HG03558 (cell line): Measurements from ENCODE around the gene KIF3A.

Experiments
- ATAC-seq: cut with Tn5 transposase; IDR thresholded peaks from one replicate; pipeline ENCODE4 v1.9.1; 2021; ENCODE audit warnings: moderate number of reproducible peaks; ENCODE audit not compliant: unreplicated experiment; ENCODE audit errors: extremely low read depth

Gene KIF3A

GRCh38 chr5:132736853-132737833, at the start of gene KIF3A:
KIF3A (minus strand) TSS chr5:132737546; CDS start chr5:132737419, 127 bp downstream.
- ATAC-seq: peak; percentile 66

- ATAC-seq: no peak
These were observed 49.7 kb upstream of the KIF3A start for GRCh38 chr5:132787076-132787475.

- ATAC-seq: no peak
These were observed 48.5 kb upstream of the KIF3A start for GRCh38 chr5:132785864-132786263.

- ATAC-seq: no peak
These were observed 48.0 kb upstream of the KIF3A start for GRCh38 chr5:132785365-132785764.

- ATAC-seq: no peak
These were observed 44.8 kb upstream of the KIF3A start for GRCh38 chr5:132782101-132782500.

GRCh38 chr5:132781029-132781428, 43.7 kb upstream of the KIF3A start:
- ATAC-seq: no peak

GRCh38 chr5:132780577-132780976, 43.2 kb upstream of the KIF3A start:
- no peak for ATAC-seq

GRCh38 chr5:132779961-132780360, 42.6 kb upstream of the KIF3A start:
- ATAC-seq: no peak

- ATAC-seq: no peak
These were observed 41.5 kb upstream of the KIF3A start for GRCh38 chr5:132778856-132779255.

GRCh38 chr5:132778129-132778528, 40.8 kb upstream of the KIF3A start:
- no peak for ATAC-seq

GRCh38 chr5:132777209-132778069, 40.1 kb upstream of the KIF3A start, which contains the start of gene SEPTIN8:
SEPTIN8 (minus strand) TSS chr5:132777239; CDS start chr5:132777137, 102 bp downstream.
- ATAC-seq: no peak

- ATAC-seq: no peak
These were observed 39.5 kb upstream of the KIF3A start for GRCh38 chr5:132776938-132777208.

- ATAC-seq: no peak
These were observed 39.0 kb upstream of the KIF3A start for GRCh38 chr5:132776131-132776937.

GRCh38 chr5:132775476-132775961, 38.2 kb upstream of the KIF3A start:
- no peak for ATAC-seq

GRCh38 chr5:132774896-132775295, 37.5 kb upstream of the KIF3A start:
- no peak for ATAC-seq

GRCh38 chr5:132774406-132774805, 37.1 kb upstream of the KIF3A start:
- no peak for ATAC-seq

- ATAC-seq: no peak
These were observed 36.4 kb upstream of the KIF3A start for GRCh38 chr5:132773601-132774355.

GRCh38 chr5:132773114-132773513, 35.8 kb upstream of the KIF3A start:
- ATAC-seq: no peak

GRCh38 chr5:132772291-132773070, 35.1 kb upstream of the KIF3A start:
- ATAC-seq: no peak
